Ishikawa (cell line): ENCODE results near the gene RIBC2.

Experiments
- CEBPB ChIP-seq: IDR thresholded peaks from 2 replicates; pipeline ENCODE4 v1.6.1; 2012
- CREB1 ChIP-seq: IDR thresholded peaks from 2 replicates; pipeline ENCODE4 v1.6.1; 2012; ENCODE audit warnings: low read depth
- EGR1 ChIP-seq: IDR thresholded peaks from 2 replicates; pipeline ENCODE4 v1.6.1; 2012
- EP300 ChIP-seq: IDR thresholded peaks from 2 replicates; pipeline ENCODE4 v1.6.1; 2012; ENCODE audit warnings: borderline replicate concordance
- FOXM1 ChIP-seq: IDR thresholded peaks from 2 replicates; pipeline ENCODE4 v1.6.1; 2012; ENCODE audit warnings: low read depth, borderline replicate concordance
- MAX ChIP-seq: IDR thresholded peaks from 2 replicates; pipeline ENCODE4 v1.6.1; 2012
- NFIC ChIP-seq: IDR thresholded peaks from 2 replicates; pipeline ENCODE4 v1.6.1; 2012
- RAD21 ChIP-seq: IDR thresholded peaks from 2 replicates; pipeline ENCODE4 v1.6.1; 2012; ENCODE audit warnings: low read depth
- REST ChIP-seq: IDR thresholded peaks from 2 replicates; pipeline ENCODE4 v1.6.1; 2012; ENCODE audit warnings: low read depth, mild to moderate bottlenecking
- TAF1 ChIP-seq: IDR thresholded peaks from 2 replicates; pipeline ENCODE4 v1.6.1; 2012; ENCODE audit warnings: low read depth, mild to moderate bottlenecking
- TCF12 ChIP-seq: IDR thresholded peaks from 2 replicates; pipeline ENCODE4 v1.6.1; 2012; ENCODE audit warnings: low read depth
- TEAD4 ChIP-seq: IDR thresholded peaks from 2 replicates; pipeline ENCODE4 v1.6.1; 2012
- YY1 ChIP-seq: IDR thresholded peaks from 2 replicates; pipeline ENCODE4 v1.6.1; 2012; ENCODE audit warnings: low read depth
- ZBTB7A ChIP-seq: IDR thresholded peaks from 2 replicates; pipeline ENCODE4 v1.6.1; 2012; ENCODE audit warnings: low read depth
- TF ChIP-seq, protein P1 (sequence below): IDR thresholded peaks from 2 replicates; pipeline ENCODE4 v1.6.1; 2012

Gene RIBC2

DNA sequence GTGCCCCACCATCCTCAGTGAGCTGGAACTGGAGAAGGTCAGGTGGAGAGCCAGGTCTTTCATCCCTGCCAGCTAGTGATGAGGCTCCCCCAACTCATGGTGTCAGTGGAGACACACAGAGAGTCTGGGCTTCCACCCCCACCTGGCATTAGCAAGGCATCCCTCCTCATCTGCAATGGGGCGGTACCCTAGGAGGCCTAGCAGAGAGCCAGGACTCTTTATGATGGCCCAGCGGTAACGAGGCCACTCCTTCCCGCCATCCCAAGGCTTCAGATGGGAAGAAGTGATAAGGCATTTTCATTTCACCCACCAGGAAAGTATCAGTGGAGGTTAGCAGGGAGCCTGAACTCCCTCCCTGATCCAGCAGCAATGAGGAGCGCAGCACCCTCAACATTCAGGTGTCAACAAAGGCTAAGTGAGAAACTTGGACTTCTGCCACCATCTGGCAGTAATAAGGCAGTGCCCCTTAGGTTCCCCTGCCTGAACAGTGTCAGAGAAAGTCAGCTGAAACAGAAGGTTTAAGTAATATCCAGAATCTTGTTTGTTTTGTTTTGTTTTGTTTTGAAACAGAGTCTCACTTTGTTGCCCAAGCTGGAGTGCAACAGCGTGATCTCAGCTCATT is 48.7 kb downstream of the RIBC2 start:
- TF ChIP-seq EGR1 (no peak), RAD21 (no peak), MAX (no peak), TAF1 (no peak), TEAD4 (no peak), TCF12 (no peak), FOXM1 (no peak), YY1 (no peak), CEBPB (no peak), REST (no peak), ZBTB7A (no peak), EP300 (no peak), CREB1 (no peak), NFIC (no peak)
- TF ChIP-seq, protein P1, sequence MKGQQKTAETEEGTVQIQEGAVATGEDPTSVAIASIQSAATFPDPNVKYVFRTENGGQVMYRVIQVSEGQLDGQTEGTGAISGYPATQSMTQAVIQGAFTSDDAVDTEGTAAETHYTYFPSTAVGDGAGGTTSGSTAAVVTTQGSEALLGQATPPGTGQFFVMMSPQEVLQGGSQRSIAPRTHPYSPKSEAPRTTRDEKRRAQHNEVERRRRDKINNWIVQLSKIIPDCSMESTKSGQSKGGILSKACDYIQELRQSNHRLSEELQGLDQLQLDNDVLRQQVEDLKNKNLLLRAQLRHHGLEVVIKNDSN, result no peak

DNA sequence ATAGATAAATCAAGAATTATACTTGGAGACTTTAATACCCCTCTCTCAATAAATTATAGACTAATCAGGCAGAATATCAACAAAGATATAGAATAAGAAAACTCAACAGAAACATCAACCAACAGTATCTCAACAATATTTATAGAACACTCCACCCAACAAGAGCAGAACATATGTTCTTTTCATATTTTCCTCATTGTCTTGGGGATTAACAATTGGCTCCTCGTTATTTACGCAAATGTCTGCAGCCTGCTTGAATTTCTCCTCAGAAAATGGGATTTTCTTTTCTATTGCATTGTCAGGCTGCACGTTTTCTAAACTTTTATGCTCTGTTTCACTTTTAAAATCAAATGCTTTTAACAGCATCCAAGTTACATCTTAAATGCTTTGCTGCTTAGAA is 52.1 kb downstream of the RIBC2 start:
- no peak for TF ChIP-seq EP300
- no peak for TF ChIP-seq ZBTB7A
- no peak for TF ChIP-seq NFIC
- no peak for TF ChIP-seq TEAD4
- TF ChIP-seq, protein P1, result no peak
- no peak for TF ChIP-seq CREB1
- TF ChIP-seq TAF1, result no peak
- TF ChIP-seq CEBPB, result no peak
- TF ChIP-seq REST, result no peak
- TF ChIP-seq EGR1, result no peak
- no peak for TF ChIP-seq TCF12
- TF ChIP-seq RAD21, result no peak
- no peak for TF ChIP-seq YY1
- no peak for TF ChIP-seq FOXM1
- no peak for TF ChIP-seq MAX

- TF ChIP-seq TCF12 (no peak), CREB1 (no peak), TEAD4 (no peak), TAF1 (no peak), RAD21 (no peak), EP300 (no peak)
These were observed 55.4 kb downstream of the RIBC2 start for GRCh38 chr22:45468872-45469271.

DNA sequence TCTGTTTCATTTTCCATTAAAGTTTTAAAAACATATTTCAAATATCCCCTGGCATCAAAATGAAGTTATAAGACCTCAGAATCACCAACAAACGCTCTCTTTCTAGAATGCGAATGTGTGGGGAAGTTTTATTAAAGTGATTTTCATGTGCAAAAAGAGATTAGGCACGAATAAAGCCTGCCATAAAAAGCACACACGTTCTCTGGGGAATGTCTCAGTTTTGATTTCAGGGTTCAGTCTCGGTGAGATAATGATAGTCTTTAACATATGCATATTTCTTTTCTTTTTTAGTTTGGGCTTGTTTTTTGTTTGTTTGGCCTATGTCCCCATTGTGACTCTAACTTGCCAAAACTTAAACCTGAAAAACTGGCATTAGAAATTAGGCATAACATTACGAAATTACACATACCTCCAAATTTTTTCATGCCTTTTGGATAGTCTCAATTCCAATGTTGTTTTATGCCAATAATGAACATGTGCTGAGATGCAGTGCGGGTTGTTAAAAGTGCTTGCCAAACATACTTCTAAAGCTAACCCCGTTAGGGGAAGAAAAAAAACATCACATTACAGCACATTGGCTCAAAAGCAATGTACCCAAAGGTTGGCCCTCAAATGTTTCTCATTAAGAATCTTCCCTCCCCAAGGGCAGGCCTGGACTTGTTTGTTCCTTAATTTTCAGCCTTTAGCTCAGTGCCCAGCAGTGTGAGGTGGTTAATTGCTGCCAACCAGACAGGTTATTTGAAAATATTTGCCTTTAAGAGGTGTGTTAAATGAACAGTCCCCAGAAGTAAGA is 56.0 kb downstream of the RIBC2 start:
- TF ChIP-seq TCF12, result no peak
- no peak for TF ChIP-seq REST
- TF ChIP-seq TAF1, result no peak
- TF ChIP-seq, protein P1, result no peak
- no peak for TF ChIP-seq FOXM1
- no peak for TF ChIP-seq CREB1
- no peak for TF ChIP-seq MAX
- no peak for TF ChIP-seq ZBTB7A
